PC-9 (cell line): ENCODE measurements around the gene CNTN5. TPM values are rescaled to one million over a fixed set of nuclear protein-coding genes. Genes with fewer than 3 reads are reported as not detected.

Experiments
- Bru-seq: library from RNA; stranded (reverse); fragments of 400-500 nt; gene quantifications from one replicate; lab custom pipeline; 2021; lab: Mats Ljungman, UMichigan
- BruChase-seq, 2 experiments: library from RNA; stranded (reverse); fragments of 400-500 nt; gene quantifications; one replicate each; lab custom pipeline; 2021; lab: Mats Ljungman, UMichigan
- BruUV-seq: library from RNA; stranded (reverse); fragments of 400-500 nt; replicated peaks from 2 replicates; lab custom pipeline; 2021; lab: Mats Ljungman, UMichigan
- CTCF ChIA-PET: fragments of 300-600 bp; sonication (Branson Sonifier 250); formaldehyde crosslinking; loops from one replicate; lab custom pipeline; 2022; ENCODE audit warnings: antibody characterized with exemption; lab: Charles Lee
- POLR2A ChIA-PET: fragments of 300-600 bp; sonication (Branson Sonifier 250); formaldehyde crosslinking; loops from one replicate; lab custom pipeline; 2022; ENCODE audit warnings: antibody characterized with exemption; ENCODE audit not compliant: unreplicated experiment; lab: Charles Lee
- DNase-seq, 2 experiments: peaks; one replicate each; pipeline versions ENCODE4 v3.0.0 to v3.0.0-alpha.2; 2015 to 2022; ENCODE audit warnings: mixed read lengths in 1 of 2
- H2AFZ ChIP-seq: fragments of 200-600 bp; sonication (generic); 2 replicates; pipeline ENCODE4 v1.8.1; 2017; ENCODE audit warnings: antibody characterized with exemption
- H3F3A ChIP-seq: fragments of 200-600 bp; sonication (generic); 2 replicates; pipeline ENCODE4 v1.8.1; 2017; ENCODE audit warnings: antibody characterized with exemption, mild to moderate bottlenecking, low read depth; ENCODE audit not compliant: insufficient read depth
- H3K27ac ChIP-seq: fragments of 200-600 bp; sonication (generic); 2 replicates; pipeline ENCODE4 v1.6.1; 2016; ENCODE audit warnings: mixed run types
- H3K27me3 ChIP-seq: fragments of 200-600 bp; sonication (generic); 2 replicates; pipeline ENCODE4 v1.6.1; 2016; ENCODE audit warnings: low read depth, mixed run types; ENCODE audit not compliant: insufficient read depth
- H3K36me3 ChIP-seq: fragments of 200-600 bp; sonication (generic); 2 replicates; pipeline ENCODE4 v1.6.1; 2016; ENCODE audit warnings: low read depth, mixed run types
- H3K4me1 ChIP-seq: fragments of 200-600 bp; sonication (generic); replicated peaks from 2 replicates; pipeline ENCODE4 v1.6.1; 2016; ENCODE audit warnings: mixed run types; ENCODE audit not compliant: insufficient read depth
- H3K4me2 ChIP-seq: fragments of 200-600 bp; sonication (generic); 2 replicates; pipeline ENCODE4 v1.6.1; 2017; ENCODE audit warnings: mixed run types
- H3K4me3 ChIP-seq: fragments of 200-600 bp; sonication (generic); 2 replicates; pipeline ENCODE4 v1.6.1; 2016; ENCODE audit warnings: mixed run types
- H3K79me2 ChIP-seq: fragments of 200-600 bp; sonication (generic); 2 replicates; pipeline ENCODE4 v1.6.1; 2017; ENCODE audit warnings: low read depth, mixed run types
- H3K9me2 ChIP-seq: fragments of 200-600 bp; sonication (generic); 2 replicates; pipeline ENCODE4 v1.8.1; 2017; ENCODE audit warnings: mild to moderate bottlenecking; ENCODE audit not compliant: insufficient read depth
- H3K9me3 ChIP-seq: fragments of 200-600 bp; sonication (generic); 2 replicates; pipeline ENCODE4 v1.8.1; 2016; ENCODE audit warnings: low read depth; ENCODE audit not compliant: insufficient read depth
- H4K20me1 ChIP-seq: fragments of 200-600 bp; sonication (generic); 2 replicates; pipeline ENCODE4 v1.8.1; 2017; ENCODE audit not compliant: insufficient read depth
- EZH2 ChIP-seq: fragments of 200-600 bp; sonication (generic); IDR thresholded peaks from 2 replicates; pipeline ENCODE4 v1.8.0; 2017; ENCODE audit warnings: antibody characterized with exemption, low read depth
- intact Hi-C: fragments of 100-400 bp; cut with micrococcal nuclease; formaldehyde crosslinking; loops from one replicate; pipeline ENCODE4 v1.10.0; 2022; ENCODE audit not compliant: unreplicated experiment
- long read RNA-seq: library from polyadenylated mRNA; stranded (forward); transcript quantifications from one replicate; pipeline ENCODE4 v2.0.0, GENCODE V29; 2022
- total RNA-seq: library from RNA; stranded (reverse); gene quantifications from 2 replicates; pipeline ENCODE4 v1.2.3, GENCODE V29; 2021
- TF ChIP-seq, protein P1 (sequence below): fragments of 200-600 bp; sonication (generic); conservative IDR thresholded peaks from 2 replicates; pipeline ENCODE4 v1.6.1; 2017; ENCODE audit warnings: mixed run types, antibody characterized with exemption, mild to moderate bottlenecking, moderate library complexity

CNTN5 gene
- total RNA-seq: not detected in 2 replicates
- Bru-seq, nascent RNA: percentile 5 among the genes with signal in this experiment
- percentile 4 among the genes with signal in this experiment for BruChase-seq, experiment 1, labeled RNA remaining after a 2-hour chase
- BruChase-seq, experiment 2, labeled RNA remaining after a 6-hour chase: percentile 3 among the genes with signal in this experiment
- long read RNA-seq: 0 reads

DNA sequence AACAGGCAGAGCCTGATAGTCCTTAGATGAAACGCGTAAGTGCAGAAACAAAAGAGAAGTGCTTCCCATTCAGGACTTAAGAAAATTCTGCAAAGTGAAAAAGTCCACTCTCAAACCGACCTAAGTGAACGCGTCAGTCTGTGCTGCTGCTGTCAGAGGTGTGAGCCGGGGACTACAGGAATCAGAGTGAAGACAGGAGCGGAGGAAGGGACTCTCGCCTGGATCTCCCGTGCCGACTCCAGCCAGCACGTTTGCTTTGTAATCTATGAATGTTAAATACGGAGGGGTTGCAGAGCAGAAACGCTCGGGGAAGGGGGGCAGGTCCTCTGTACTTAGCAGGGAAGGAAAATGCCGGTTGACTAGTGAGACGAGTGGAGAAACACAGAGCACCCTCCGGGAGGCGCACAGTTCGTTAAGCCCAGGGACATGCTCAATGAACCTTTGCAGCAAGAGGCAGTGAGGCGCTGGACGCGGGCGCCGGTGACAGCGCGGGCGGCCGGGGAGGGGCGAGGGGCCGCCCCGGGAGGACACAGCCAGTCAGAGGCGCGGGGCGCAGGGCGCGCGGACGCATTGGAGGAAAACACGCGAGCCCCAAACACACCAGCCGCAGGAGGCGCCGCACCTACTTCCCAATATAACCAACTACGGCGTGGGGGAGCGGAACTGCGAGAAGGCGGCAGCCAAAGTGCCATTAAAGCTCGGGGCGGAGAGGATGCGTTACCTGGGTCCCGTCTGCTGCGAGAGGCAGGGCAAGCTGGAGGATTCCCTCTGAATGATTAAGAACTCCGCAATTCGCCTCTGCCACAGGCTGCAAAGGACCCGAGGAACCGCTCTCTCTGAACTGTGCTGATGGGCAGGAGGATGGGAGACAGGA lies at the start of gene CNTN5:
CNTN5 (plus strand) TSS at position 598 of the 874 bp plus-strand sequence.
- Histone ChIP-seq H3K9me3 (no peaks in the 10 kb centered on the region), H3K36me3 (no peaks in the 10 kb centered on the region), H4K20me1 (peaks cover 7% of the 10 kb centered on the region), H3K27me3 (peaks cover 37% of the 10 kb centered on the region), H3F3A (no peaks in the 10 kb centered on the region), H3K4me3 (peak within 1 kb of the TSS; percentile 43; the same call in 1 of the 2 replicates), H3K9me2 (no peaks in the 10 kb centered on the region), H3K4me2 (peak within 1 kb of the TSS; percentile 78), H3K27ac (no peak within 1 kb of the TSS), H3K79me2 (no peaks in the 10 kb centered on the region), H3K4me1 (no peaks in the 10 kb centered on the region), H2AFZ (peak within 1 kb of the TSS; percentile 74; the same call in 1 of the 2 replicates)
- peak in 1 of 2 experiments; percentile 19 for DNase-seq
- ChIA-PET POLR2A (no interaction called here), CTCF (interaction anchor here (0.6 kb wide), 1 partner anchor 1293 kb away, joined by 4 read pairs; no protein-coding TSS in a partner anchor)
- no TSS peak for BruUV-seq
- intact Hi-C loops: loop anchor here (2.0 to 10.0 kb wide), 2 partner anchors 718 to 1554 kb away; no protein-coding TSS in a partner anchor
- TF ChIP-seq, protein P1, sequence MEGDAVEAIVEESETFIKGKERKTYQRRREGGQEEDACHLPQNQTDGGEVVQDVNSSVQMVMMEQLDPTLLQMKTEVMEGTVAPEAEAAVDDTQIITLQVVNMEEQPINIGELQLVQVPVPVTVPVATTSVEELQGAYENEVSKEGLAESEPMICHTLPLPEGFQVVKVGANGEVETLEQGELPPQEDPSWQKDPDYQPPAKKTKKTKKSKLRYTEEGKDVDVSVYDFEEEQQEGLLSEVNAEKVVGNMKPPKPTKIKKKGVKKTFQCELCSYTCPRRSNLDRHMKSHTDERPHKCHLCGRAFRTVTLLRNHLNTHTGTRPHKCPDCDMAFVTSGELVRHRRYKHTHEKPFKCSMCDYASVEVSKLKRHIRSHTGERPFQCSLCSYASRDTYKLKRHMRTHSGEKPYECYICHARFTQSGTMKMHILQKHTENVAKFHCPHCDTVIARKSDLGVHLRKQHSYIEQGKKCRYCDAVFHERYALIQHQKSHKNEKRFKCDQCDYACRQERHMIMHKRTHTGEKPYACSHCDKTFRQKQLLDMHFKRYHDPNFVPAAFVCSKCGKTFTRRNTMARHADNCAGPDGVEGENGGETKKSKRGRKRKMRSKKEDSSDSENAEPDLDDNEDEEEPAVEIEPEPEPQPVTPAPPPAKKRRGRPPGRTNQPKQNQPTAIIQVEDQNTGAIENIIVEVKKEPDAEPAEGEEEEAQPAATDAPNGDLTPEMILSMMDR: no peak
- TF ChIP-seq EZH2: no peak

DNA sequence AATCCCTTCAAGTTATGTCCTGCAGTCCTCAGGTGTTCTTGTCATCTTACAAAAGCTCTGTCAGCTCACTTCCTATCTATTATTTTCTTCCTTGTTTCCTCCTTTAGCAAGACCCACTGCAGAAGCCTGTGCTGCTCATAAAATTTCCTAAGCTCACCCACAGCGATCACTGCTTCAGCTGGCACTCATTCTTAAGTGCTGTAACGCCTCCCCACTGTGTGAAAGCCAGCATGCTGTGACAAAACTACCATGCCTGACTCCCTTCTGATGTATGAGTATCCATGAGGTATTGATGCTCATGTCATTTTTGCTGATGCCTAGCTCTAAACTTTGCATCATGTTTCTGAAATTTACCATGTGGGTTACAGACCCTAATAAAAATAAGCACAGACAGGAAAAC lies 41.5 kb upstream of the CNTN5 start:
- H3K9me3 ChIP-seq: no peaks in the 10 kb centered on the region
- no peaks in the 10 kb centered on the region for H3K27me3 ChIP-seq
- POLR2A ChIA-PET: no interaction called here
- no peaks in the 10 kb centered on the region for H3F3A ChIP-seq
- CTCF ChIA-PET: no interaction called here
- H4K20me1 ChIP-seq: no peaks in the 10 kb centered on the region
- no peaks in the 10 kb centered on the region for H3K4me1 ChIP-seq
- H3K79me2 ChIP-seq: no peaks in the 10 kb centered on the region
- no peak overlapping the region for H2AFZ ChIP-seq
- no TSS peak for BruUV-seq
- no peak overlapping the region for H3K27ac ChIP-seq
- H3K9me2 ChIP-seq: no peaks in the 10 kb centered on the region
- no peak overlapping the region for H3K4me2 ChIP-seq
- no peak overlapping the region for H3K4me3 ChIP-seq
- H3K36me3 ChIP-seq: no peaks in the 10 kb centered on the region
- TF ChIP-seq, protein P1: no peak
- no peak for TF ChIP-seq EZH2
- no peak for DNase-seq
- intact Hi-C loops: no loop called here

DNA sequence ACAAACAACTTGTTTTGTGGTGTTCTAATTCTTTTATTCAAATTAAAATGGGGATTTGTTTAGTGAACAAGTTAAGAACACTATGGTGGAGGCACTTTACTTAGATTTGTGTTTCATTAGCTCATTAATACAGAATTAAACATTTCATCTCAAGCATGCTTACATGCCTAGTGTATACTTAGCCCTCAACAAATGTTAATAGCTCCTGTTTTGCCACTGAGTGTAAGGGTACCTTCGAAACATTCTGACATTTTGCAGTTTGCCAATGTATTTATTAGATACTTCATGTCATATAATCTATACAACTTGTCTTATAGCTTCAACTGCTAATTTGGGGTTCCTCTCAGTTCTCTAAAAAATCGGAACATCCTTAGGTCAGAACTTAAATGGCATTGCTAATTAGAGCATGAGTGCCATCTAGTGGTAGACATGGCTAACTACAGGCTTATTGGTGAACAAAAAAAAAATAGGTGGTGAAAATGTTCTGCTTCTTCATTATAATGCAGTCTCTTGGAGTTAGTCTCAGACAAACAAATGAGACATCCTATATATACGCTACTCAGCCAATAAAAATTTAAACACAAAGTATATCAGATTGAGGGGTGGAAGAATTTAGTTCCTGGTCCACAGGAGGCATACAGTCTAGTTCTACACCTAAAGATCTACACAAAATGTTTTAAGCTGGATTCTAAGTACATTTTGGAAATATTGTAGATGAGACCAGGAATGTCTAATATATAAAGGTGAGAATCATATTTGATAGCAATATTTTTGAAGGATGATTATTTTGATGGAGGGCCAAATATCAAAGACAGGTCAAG lies 4.9 kb upstream of the CNTN5 start:
- H3K4me2 ChIP-seq: no peak overlapping the region
- ChIA-PET POLR2A (no interaction called here), CTCF (interaction anchor here (0.7 kb wide), 2 partner anchors 598 to 796 kb away, joined by 3 read pairs; no protein-coding TSS in a partner anchor)
- TF ChIP-seq EZH2: no peak
- TF ChIP-seq, protein P1: peak; percentile 98
- no peaks in the 10 kb centered on the region for H3K36me3 ChIP-seq
- no peaks in the 10 kb centered on the region for H3K9me2 ChIP-seq
- no TSS peak for BruUV-seq
- intact Hi-C loops: loop anchor here (2.0 kb wide), 1 partner anchor 1561 kb away; no protein-coding TSS in a partner anchor
- no peaks in the 10 kb centered on the region for H3F3A ChIP-seq
- H3K9me3 ChIP-seq: no peaks in the 10 kb centered on the region
- H3K4me3 ChIP-seq: no peak overlapping the region
- DNase-seq: peak in 1 of 2 experiments; percentile 50
- no peaks in the 10 kb centered on the region for H3K4me1 ChIP-seq
- no peak overlapping the region for H2AFZ ChIP-seq
- peaks cover 22% of the 10 kb centered on the region for H3K27me3 ChIP-seq
- no peak overlapping the region for H3K27ac ChIP-seq
- peaks cover 11% of the 10 kb centered on the region for H4K20me1 ChIP-seq
- H3K79me2 ChIP-seq: no peaks in the 10 kb centered on the region
